Astrocyte of the cerebellum (primary cell): ENCODE results near the gene MRTFA.
"Not testable (repeated sequence)": the region's sequence is repeated elsewhere in the genome, so short reads cannot be mapped to it uniquely, and the experiment has no call there.

Source experiments
- DNase-seq: peaks from one replicate; pipeline ENCODE4 v3.0.0-alpha.2; 2011; ENCODE audit warnings: low read depth
- H3K4me3 ChIP-seq: 2 replicates; pipeline ENCODE4 v1.5.1; 2011; ENCODE audit warnings: mild to moderate bottlenecking, low read depth, low read length, moderate library complexity
- CTCF ChIP-seq: IDR thresholded peaks from 2 replicates; pipeline ENCODE4 v1.5.1; 2012; ENCODE audit warnings: low read length, low read depth, moderate library complexity, mild to moderate bottlenecking; ENCODE audit errors: missing control alignments
- in situ Hi-C: cut with HindIII; loops from 2 replicates; pipeline ENCODE4 v1.10.0; 2017; ENCODE audit warnings: low sequenced_read_pairs

MRTFA gene

GRCh38 chr22:40388231-40388630 lies 248.3 kb downstream of the MRTFA start:
- no peak for DNase-seq
- in situ Hi-C loops: no loop called here
- TF ChIP-seq CTCF: no peak
- H3K4me3 ChIP-seq: no peak overlapping the region

GRCh38 chr22:40387746-40388145 lies 248.8 kb downstream of the MRTFA start:
- no peak for TF ChIP-seq CTCF
- no peak overlapping the region for H3K4me3 ChIP-seq
- in situ Hi-C loops: no loop called here
- DNase-seq: no peak

GRCh38 chr22:40385036-40385782 lies 251.3 kb downstream of the MRTFA start:
- H3K4me3 ChIP-seq: no peak overlapping the region

GRCh38 chr22:40383905-40384304 lies 252.6 kb downstream of the MRTFA start:
- in situ Hi-C loops: no loop called here
- DNase-seq: no peak
- TF ChIP-seq CTCF: no peak
- no peak overlapping the region for H3K4me3 ChIP-seq

More at GRCh38 chr22:40385036-40385782, 251.3 kb downstream of the MRTFA start:
- no peak for TF ChIP-seq CTCF
- no peak for DNase-seq
- in situ Hi-C loops: no loop called here

- DNase-seq: no peak
- in situ Hi-C loops: no loop called here
- no peak overlapping the region for H3K4me3 ChIP-seq
- no peak for TF ChIP-seq CTCF
These were observed 255.1 kb downstream of the MRTFA start for GRCh38 chr22:40381461-40381860.

GRCh38 chr22:40378448-40378847 lies 258.1 kb downstream of the MRTFA start:
- H3K4me3 ChIP-seq, in situ Hi-C loops, DNase-seq: not testable (repeated sequence)

GRCh38 chr22:40377931-40378330 lies 258.6 kb downstream of the MRTFA start:
- no peak for DNase-seq
- no peak overlapping the region for H3K4me3 ChIP-seq
- TF ChIP-seq CTCF: no peak
- in situ Hi-C loops: no loop called here
